AG04449 (cell line): ENCODE measurements around the gene PRICKLE2.

Experiments
- CTCF ChIA-PET: fragments of 350-600 bp; formaldehyde crosslinking; extraction: SDS; loops from one replicate; lab custom pipeline; 2021; ENCODE audit warnings: antibody characterized with exemption; lab: Yijun Ruan, JAX
- POLR2A ChIA-PET: fragments of 400-600, 350-600 bp; formaldehyde crosslinking; extraction: SDS; loops from one replicate; lab custom pipeline; 2020; ENCODE audit warnings: antibody characterized with exemption, inconsistent platforms; lab: Yijun Ruan, JAX
- DNase-seq: peaks from one replicate; pipeline ENCODE4 v3.0.0-alpha.2; 2010; ENCODE audit warnings: low read depth, low spot score
- H3K4me3 ChIP-seq: 2 replicates; pipeline ENCODE4 v1.5.1; 2011; ENCODE audit warnings: low read depth, mild to moderate bottlenecking, control low read depth, low read length
- CTCF ChIP-seq: IDR thresholded peaks from one replicate; pipeline ENCODE4 v1.5.1; 2011; ENCODE audit warnings: mild to moderate bottlenecking, moderate library complexity, low read length, control low read depth, inconsistent platforms; ENCODE audit not compliant: insufficient read depth; ENCODE audit errors: missing control alignments

PRICKLE2 gene

GRCh38 chr3:64133987-64134386 lies 91.3 kb downstream of the PRICKLE2 start:
- CTCF ChIA-PET, result interaction anchor here (1.1 kb wide), 1 partner anchor 8 kb away, joined by 3 read pairs; no protein-coding TSS in a partner anchor
- TF ChIP-seq CTCF, result no peak
- POLR2A ChIA-PET, result no interaction called here
- DNase-seq, result no peak
- H3K4me3 ChIP-seq, result no peak overlapping the region

GRCh38 chr3:64133272-64133671 lies 92.0 kb downstream of the PRICKLE2 start:
- ChIA-PET CTCF (no interaction called here), POLR2A (no interaction called here)
- no peak for TF ChIP-seq CTCF
- no peak for DNase-seq
- H3K4me3 ChIP-seq, result no peak overlapping the region

- no peak for TF ChIP-seq CTCF
- no peak for DNase-seq
- POLR2A ChIA-PET, result no interaction called here
- CTCF ChIA-PET, result interaction anchor here (1.0 kb wide), 1 partner anchor 101 kb away, joined by 5 read pairs; no protein-coding TSS in a partner anchor
- H3K4me3 ChIP-seq, result no peak overlapping the region
These were observed 93.4 kb downstream of the PRICKLE2 start for GRCh38 chr3:64131725-64132469.

- H3K4me3 ChIP-seq, result no peak overlapping the region
- DNase-seq, result no peak
- POLR2A ChIA-PET, result no interaction called here
- CTCF ChIA-PET, result no interaction called here
- no peak for TF ChIP-seq CTCF
These were observed 94.8 kb downstream of the PRICKLE2 start for GRCh38 chr3:64130436-64130835.

GRCh38 chr3:64129581-64129980 lies 95.7 kb downstream of the PRICKLE2 start:
- no peak for TF ChIP-seq CTCF
- POLR2A ChIA-PET, result no interaction called here
- CTCF ChIA-PET, result no interaction called here
- H3K4me3 ChIP-seq, result no peak overlapping the region
- no peak for DNase-seq

GRCh38 chr3:64129106-64129505 lies 96.2 kb downstream of the PRICKLE2 start:
- no peak for TF ChIP-seq CTCF
- ChIA-PET CTCF (no interaction called here), POLR2A (no interaction called here)
- H3K4me3 ChIP-seq, result no peak overlapping the region
- no peak for DNase-seq
